GM21526 (cell line): ENCODE results near the gene RAB27A.

Experiments
- ATAC-seq: cut with Tn5 transposase; IDR thresholded peaks from one replicate; pipeline ENCODE4 v1.9.1; 2021; ENCODE audit warnings: moderate library complexity; ENCODE audit not compliant: unreplicated experiment, low FRiP score

RAB27A gene

DNA sequence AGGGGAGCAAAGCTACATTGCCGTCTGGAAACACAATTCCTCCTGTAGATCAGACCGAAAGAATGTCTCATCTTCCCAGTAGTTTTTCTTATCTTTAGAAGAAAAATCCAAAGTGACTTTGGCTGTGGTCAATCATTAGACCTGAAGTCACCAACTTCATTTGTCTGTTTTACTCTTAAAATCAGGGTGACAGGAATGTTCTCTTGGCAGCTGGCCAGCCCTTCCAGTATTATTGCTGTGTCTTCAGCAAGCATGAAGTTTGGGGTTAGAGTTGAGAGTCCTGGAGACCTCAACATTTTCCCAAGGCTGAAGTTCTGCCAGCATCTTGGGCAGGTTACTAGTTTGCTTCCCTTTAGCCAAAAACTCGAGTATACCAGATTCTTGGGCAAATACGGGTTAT lies 125.3 kb downstream of the RAB27A start:
- no peak for ATAC-seq
